ENCODE measurements around the gene ERC2. TPM values are rescaled to one million over a fixed set of nuclear protein-coding genes. Genes with fewer than 3 reads are reported as not detected.

ERC2 gene
- total RNA-seq, 1 donor from 2014 or later = 0.11 TPM

GRCh38 chr3:55471084-55471483 lies 997.2 kb downstream of the ERC2 start:
- H3K27ac ChIP-seq = no peak overlapping the region
- DNase-seq (ENCODE audit: low spot score in 2 of 2) = no peak
- H3K36me3 ChIP-seq = no peaks in the 10 kb centered on the region
- TF ChIP-seq, protein P1, sequence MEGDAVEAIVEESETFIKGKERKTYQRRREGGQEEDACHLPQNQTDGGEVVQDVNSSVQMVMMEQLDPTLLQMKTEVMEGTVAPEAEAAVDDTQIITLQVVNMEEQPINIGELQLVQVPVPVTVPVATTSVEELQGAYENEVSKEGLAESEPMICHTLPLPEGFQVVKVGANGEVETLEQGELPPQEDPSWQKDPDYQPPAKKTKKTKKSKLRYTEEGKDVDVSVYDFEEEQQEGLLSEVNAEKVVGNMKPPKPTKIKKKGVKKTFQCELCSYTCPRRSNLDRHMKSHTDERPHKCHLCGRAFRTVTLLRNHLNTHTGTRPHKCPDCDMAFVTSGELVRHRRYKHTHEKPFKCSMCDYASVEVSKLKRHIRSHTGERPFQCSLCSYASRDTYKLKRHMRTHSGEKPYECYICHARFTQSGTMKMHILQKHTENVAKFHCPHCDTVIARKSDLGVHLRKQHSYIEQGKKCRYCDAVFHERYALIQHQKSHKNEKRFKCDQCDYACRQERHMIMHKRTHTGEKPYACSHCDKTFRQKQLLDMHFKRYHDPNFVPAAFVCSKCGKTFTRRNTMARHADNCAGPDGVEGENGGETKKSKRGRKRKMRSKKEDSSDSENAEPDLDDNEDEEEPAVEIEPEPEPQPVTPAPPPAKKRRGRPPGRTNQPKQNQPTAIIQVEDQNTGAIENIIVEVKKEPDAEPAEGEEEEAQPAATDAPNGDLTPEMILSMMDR (IDR thresholded peaks at IDR 0.05) = no peak
- H3K4me1 ChIP-seq = no peaks in the 10 kb centered on the region
- H3K4me3 ChIP-seq = no peak overlapping the region
- intact Hi-C loops (cut with DNase I) = no loop called here
- no peaks in the 10 kb centered on the region for H3K9me3 ChIP-seq
- no peaks in the 10 kb centered on the region for H3K27me3 ChIP-seq

DNA sequence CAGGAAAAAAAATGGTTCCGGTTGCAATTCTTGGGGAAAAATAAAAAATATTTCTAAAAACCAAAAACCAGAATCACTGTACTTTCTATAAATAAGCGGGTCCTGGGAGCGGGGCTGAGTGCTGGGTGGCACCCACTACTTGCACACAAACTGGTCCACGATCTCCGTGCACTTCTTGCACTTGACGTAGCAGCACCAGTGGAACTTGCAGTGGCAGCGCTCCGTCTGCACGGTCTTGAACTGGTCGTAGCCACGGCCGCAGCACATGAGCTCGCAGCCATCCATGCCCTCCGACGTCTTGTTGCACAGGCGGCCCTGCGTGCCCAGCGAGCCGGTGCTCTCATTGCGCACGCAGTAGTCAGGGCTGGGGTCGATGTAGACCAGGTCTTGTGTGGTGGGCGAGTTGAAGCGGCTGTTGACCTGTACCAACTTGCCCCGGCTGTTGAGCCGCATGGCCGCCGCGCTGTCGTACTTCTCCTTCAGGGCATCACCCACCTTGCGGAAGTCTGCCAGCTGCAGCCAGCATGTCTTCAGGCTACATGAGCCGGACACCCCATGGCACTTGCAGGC lies 998.2 kb downstream of the ERC2 start:
- Histone ChIP-seq H3K4me1 (no peaks in the 10 kb centered on the region), H3K27me3 (no peaks in the 10 kb centered on the region), H3K27ac (no peak overlapping the region), H3K36me3 (no peaks in the 10 kb centered on the region), H3K9me3 (no peaks in the 10 kb centered on the region), H3K4me3 (no peak overlapping the region)
- TF ChIP-seq, protein P1 (IDR thresholded peaks at IDR 0.05) = no peak
- intact Hi-C loops (cut with DNase I) = no loop called here
- DNase-seq (ENCODE audit: low spot score in 2 of 2) = no peak

GRCh38 chr3:55468251-55468650 lies 1000.0 kb downstream of the ERC2 start:
- H3K36me3 ChIP-seq = no peaks in the 10 kb centered on the region
- no peaks in the 10 kb centered on the region for H3K4me1 ChIP-seq
- no peak overlapping the region for H3K4me3 ChIP-seq
- no peaks in the 10 kb centered on the region for H3K27me3 ChIP-seq
- DNase-seq (ENCODE audit: low spot score in 2 of 2) = no peak
- TF ChIP-seq, protein P1 (IDR thresholded peaks at IDR 0.05) = no peak
- H3K27ac ChIP-seq = no peak overlapping the region
- no peaks in the 10 kb centered on the region for H3K9me3 ChIP-seq
- intact Hi-C loops (cut with DNase I) = no loop called here

GRCh38 chr3:55467099-55467498 lies 1001.2 kb downstream of the ERC2 start:
- intact Hi-C loops (cut with DNase I) = no loop called here
- TF ChIP-seq, protein P1 (IDR thresholded peaks at IDR 0.05) = no peak
- no peak overlapping the region for H3K4me3 ChIP-seq

DNA sequence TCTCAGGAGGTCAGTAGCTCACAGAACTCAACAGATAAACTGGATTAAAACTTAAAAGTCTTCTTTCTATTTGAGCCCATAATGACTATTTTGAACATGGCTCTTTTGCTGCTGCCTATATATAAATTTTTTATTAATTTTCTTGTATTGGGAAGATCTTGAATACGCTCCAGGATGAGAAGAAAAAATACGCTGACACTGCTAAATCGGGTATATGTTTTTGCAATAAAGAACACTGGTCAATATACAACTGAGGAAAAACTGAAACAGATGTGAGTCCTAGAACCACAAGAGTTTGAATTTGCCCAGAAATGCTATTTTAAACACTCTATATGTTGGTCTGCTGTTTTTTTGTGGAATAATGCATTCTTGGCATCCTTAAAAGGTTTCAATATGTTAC lies 1001.7 kb downstream of the ERC2 start:
- no peaks in the 10 kb centered on the region for H3K36me3 ChIP-seq
- H3K4me3 ChIP-seq = no peak overlapping the region
- intact Hi-C loops (cut with DNase I) = no loop called here
- H3K27me3 ChIP-seq = no peaks in the 10 kb centered on the region
- DNase-seq (ENCODE audit: low spot score in 2 of 2) = no peak
- H3K4me1 ChIP-seq = no peaks in the 10 kb centered on the region
- no peaks in the 10 kb centered on the region for H3K9me3 ChIP-seq
- H3K27ac ChIP-seq = no peak overlapping the region
- TF ChIP-seq, protein P1 (IDR thresholded peaks at IDR 0.05) = no peak

More at GRCh38 chr3:55467099-55467498, 1001.2 kb downstream of the ERC2 start:
- no peaks in the 10 kb centered on the region for H3K9me3 ChIP-seq
- no peaks in the 10 kb centered on the region for H3K27me3 ChIP-seq
- H3K36me3 ChIP-seq = no peaks in the 10 kb centered on the region
- H3K27ac ChIP-seq = no peak overlapping the region
- no peak for DNase-seq (ENCODE audit: low spot score in 2 of 2)
- no peaks in the 10 kb centered on the region for H3K4me1 ChIP-seq

GRCh38 chr3:55461896-55462295 lies 1006.4 kb downstream of the ERC2 start:
- no peaks in the 10 kb centered on the region for H3K27me3 ChIP-seq
- H3K9me3 ChIP-seq = no peaks in the 10 kb centered on the region
- H3K4me1 ChIP-seq = no peaks in the 10 kb centered on the region
- H3K4me3 ChIP-seq = no peak overlapping the region
- H3K27ac ChIP-seq = no peak overlapping the region
- H3K36me3 ChIP-seq = no peaks in the 10 kb centered on the region
- intact Hi-C loops (cut with DNase I) = no loop called here
- no peak for DNase-seq (ENCODE audit: low spot score in 2 of 2)
- TF ChIP-seq, protein P1 (IDR thresholded peaks at IDR 0.05) = no peak
